Subcutaneous adipose tissue (tissue), 4 donors: Measurements from ENCODE around the gene TGFBR3. TPM values are rescaled to one million over a fixed set of nuclear protein-coding genes. Genes with fewer than 3 reads are reported as not detected.

Experiments used
- total RNA-seq, 4 donors: library from RNA; depleted of rRNA; stranded (reverse); fragments of >200 nt; gene quantifications; one replicate each; pipeline ENCODE4 v1.1.0, GENCODE V29; 2016
- TF ChIP-seq, protein P1 (sequence below): fragments of 450-650 bp; IDR thresholded peaks from one replicate; pipeline ENCODE4 v1.5.1; 2016; ENCODE audit warnings: low read depth, mild to moderate bottlenecking, control low read depth, antibody characterized with exemption, moderate library complexity

Gene TGFBR3
- total RNA-seq, 4 donors from 2014 or later = 206 to 374 (median 284) TPM

DNA sequence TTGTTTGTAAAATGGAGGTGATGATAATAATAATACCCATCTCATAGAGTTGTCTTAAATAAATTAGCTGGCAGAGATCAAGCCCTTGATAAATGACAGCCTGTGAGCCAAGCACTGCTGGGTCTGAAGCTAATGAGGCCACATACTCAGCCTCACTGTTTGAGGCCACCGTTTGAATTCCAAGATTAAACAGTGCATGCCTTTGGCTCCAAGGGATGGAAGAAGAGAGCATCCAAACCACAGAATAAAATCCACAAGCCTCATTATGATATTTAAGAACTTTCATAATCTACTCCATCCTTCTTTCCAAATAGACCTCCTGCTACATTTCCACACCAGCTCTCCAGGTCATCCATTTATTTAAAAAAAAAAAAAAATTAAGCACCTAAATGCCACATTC, 29.0 kb downstream of the TGFBR3 start:
- TF ChIP-seq, protein P1, sequence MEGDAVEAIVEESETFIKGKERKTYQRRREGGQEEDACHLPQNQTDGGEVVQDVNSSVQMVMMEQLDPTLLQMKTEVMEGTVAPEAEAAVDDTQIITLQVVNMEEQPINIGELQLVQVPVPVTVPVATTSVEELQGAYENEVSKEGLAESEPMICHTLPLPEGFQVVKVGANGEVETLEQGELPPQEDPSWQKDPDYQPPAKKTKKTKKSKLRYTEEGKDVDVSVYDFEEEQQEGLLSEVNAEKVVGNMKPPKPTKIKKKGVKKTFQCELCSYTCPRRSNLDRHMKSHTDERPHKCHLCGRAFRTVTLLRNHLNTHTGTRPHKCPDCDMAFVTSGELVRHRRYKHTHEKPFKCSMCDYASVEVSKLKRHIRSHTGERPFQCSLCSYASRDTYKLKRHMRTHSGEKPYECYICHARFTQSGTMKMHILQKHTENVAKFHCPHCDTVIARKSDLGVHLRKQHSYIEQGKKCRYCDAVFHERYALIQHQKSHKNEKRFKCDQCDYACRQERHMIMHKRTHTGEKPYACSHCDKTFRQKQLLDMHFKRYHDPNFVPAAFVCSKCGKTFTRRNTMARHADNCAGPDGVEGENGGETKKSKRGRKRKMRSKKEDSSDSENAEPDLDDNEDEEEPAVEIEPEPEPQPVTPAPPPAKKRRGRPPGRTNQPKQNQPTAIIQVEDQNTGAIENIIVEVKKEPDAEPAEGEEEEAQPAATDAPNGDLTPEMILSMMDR = no peak

DNA sequence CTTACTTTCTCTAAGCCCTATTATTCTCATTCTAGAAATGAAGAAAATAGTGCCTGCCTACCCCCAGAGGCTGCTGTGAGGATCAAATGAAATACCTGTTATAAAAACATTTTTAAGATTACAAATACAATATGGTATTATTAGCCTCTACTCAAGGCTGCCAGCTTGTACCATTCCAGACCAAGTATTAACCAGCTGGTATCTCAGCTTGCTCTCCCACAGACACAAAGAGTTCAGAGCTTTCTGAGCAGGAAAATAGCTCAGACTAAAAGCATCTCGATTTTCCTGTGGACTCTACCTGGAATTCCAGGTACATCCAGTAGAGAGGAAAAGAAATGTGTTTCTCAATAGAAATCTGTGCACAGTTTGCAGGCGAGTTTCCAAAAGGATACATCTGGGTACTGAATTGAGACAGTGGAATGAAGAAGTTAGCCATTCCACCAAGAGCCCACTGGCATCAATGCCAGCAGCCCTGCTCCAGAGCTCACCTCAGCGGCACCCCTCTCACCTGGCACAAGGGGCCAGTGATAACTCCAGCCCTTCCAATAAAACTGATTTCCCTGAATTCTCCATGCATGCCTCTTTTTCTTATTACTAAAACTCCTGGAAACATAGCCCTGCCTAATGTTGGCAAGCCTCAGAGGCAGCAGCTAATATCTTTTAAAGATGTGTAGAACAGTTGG, 31.0 kb downstream of the TGFBR3 start:
- TF ChIP-seq, protein P1 = no peak

DNA sequence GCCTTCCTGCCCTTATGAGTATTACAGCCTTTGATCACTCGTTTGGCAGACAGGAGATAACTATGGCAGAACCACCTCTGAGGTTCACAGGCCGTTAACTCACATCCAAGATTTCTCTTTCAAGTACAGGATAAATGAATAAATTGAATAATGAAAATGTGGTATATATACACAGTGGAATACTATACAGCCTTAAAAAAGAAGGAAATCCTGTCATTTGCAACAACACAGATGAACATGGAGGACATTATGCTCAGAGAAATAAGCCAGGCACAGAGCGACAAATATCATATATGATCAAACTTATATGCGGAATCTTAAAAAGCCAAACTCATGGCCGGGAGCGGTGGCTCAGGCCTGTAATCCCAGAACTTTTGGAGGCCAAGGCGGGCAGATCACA, 32.6 kb downstream of the TGFBR3 start:
- TF ChIP-seq, protein P1 = no peak

DNA sequence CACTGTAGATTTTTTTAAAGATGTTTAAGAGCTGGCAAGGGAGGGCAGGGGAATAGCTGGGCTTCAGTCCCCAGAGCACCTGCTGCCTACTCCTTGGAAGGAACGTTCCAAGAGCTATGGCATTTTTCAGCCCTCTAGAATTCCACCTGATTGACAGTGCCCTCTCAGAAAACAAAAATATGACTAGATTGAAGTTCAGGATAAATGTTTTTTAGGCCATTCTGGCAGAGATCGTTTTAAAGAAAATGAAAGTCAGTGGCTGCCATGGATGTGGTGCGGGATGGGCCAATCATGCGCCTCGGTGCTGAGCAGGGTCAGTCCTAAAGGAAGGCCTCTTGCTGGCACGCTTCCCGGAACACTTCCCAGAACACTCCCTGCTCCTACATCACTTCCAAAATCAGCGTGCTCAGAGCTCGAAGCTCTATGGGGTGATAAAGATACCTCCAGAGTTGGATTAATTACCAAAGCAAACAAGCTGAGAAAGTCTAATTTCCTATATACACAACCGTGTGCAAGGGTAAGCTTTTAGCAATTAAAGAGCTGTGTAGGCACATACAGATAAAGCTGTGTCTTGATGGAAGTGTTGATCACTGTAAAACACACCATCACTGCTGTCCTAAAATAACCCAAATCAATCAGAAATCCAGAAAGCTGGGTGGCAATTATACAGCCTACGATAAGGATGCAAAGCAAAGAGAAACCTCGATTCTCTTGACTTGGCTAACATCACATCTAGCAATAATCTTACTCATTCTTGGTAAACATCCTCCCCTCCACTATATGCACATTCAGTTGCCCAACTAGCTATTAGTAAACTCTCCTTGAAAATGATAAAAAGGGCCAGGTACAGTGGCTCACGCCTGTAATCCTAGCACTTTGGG, 34.6 kb downstream of the TGFBR3 start:
- TF ChIP-seq, protein P1 = no peak

DNA sequence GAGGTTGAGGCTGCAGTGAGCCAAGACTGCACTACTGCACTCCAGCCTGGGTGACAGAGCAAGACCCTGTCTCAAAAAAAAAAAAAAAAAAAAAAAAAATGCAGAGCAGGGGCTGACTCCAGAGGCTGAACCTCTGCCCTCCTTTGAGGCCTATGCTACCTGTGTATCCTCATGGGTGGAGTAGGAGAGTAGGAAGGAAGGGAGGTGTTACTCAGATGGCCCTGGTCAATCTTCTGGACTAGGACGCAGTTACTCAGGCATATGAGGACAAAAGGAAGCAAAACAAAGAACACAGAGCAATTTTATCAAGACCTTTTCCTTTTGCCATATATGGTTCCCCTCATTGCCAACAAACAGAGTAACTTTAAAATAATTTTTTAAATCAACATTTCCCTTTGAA, 35.2 kb downstream of the TGFBR3 start:
- TF ChIP-seq, protein P1 = no peak

DNA sequence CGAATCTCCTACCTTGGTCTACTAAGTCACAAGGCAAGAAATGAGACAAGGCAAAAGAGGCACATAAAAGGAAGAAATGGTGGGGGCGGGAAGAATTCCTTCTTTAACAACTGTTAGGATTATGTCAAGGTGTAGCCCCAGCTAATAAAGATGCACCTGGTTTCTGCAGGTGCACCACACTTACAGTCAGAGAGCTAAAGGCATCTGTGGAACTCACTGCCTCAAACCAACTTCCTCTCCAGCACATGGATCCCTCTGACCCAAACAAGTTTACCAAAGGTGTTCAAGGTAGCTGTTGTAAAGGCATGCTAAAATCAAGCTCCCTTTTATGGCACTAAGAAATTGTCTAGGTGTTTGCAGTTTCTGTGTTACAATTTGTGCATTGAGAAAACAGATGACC, 38.1 kb downstream of the TGFBR3 start:
- TF ChIP-seq, protein P1 = no peak

DNA sequence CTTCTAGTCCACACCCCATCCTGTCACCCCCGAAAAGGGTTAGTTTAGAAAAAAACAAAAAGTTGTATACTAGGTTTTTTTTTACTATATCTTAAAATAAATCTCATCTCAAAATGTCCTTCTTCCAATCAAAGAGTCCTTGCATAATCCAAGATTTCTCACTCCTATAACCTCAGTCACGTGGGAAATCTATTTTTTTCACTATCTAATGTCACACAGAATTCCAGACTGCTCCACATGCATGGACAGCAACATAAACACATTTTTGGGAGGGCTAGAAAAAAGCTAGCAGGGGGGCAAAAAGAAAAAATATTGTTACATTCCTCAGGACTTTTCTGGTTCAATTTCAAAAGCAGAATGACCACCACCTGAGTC, 39.3 kb downstream of the TGFBR3 start:
- TF ChIP-seq, protein P1 = no peak
